Subcutaneous adipose tissue (tissue), 4 donors: ENCODE measurements around the gene SETD1B. TPM values are rescaled to one million over a fixed set of nuclear protein-coding genes. Genes with fewer than 3 reads are reported as not detected.

Source experiments
- total RNA-seq, 4 donors: library from RNA; depleted of rRNA; stranded (reverse); fragments of >200 nt; gene quantifications; one replicate each; pipeline ENCODE4 v1.1.0, GENCODE V29; 2016
- TF ChIP-seq, protein P1 (sequence below): fragments of 450-650 bp; IDR thresholded peaks from one replicate; pipeline ENCODE4 v1.5.1; 2016; ENCODE audit warnings: low read depth, mild to moderate bottlenecking, control low read depth, antibody characterized with exemption, moderate library complexity

SETD1B gene
- total RNA-seq, 4 donors from 2014 or later = 3.7 to 14.7 (median 6.4) TPM

DNA sequence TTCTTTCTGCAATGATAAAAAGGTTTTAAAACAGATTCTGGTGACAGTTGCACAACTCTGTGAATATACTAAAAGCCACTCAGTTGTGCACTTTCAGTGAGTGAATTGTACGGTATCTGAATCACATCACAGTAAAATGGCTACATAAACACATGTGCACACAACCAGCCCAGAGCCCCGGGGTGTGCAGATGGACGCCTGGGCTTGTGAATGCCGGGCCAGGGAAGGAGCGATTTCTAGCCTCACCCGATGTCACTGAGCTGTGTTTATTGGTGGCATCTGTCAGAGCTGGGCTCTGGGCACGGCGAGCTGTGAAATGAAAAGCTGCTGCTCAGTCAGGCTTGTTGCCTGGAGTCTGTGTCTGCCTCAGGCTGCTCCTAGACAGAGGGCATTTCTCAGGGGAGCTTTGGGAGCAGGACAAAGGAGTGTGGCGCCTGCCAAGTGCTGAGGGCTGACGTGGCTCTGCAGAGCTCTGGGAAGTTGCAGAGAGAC lies 36.2 kb upstream of the SETD1B start:
- TF ChIP-seq, protein P1, sequence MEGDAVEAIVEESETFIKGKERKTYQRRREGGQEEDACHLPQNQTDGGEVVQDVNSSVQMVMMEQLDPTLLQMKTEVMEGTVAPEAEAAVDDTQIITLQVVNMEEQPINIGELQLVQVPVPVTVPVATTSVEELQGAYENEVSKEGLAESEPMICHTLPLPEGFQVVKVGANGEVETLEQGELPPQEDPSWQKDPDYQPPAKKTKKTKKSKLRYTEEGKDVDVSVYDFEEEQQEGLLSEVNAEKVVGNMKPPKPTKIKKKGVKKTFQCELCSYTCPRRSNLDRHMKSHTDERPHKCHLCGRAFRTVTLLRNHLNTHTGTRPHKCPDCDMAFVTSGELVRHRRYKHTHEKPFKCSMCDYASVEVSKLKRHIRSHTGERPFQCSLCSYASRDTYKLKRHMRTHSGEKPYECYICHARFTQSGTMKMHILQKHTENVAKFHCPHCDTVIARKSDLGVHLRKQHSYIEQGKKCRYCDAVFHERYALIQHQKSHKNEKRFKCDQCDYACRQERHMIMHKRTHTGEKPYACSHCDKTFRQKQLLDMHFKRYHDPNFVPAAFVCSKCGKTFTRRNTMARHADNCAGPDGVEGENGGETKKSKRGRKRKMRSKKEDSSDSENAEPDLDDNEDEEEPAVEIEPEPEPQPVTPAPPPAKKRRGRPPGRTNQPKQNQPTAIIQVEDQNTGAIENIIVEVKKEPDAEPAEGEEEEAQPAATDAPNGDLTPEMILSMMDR = no peak

- TF ChIP-seq, protein P1 = no peak
These were observed 34.4 kb upstream of the SETD1B start for GRCh38 chr12:121769297-121769830.

GRCh38 chr12:121769831-121770301 lies 33.9 kb upstream of the SETD1B start:
- TF ChIP-seq, protein P1 = no peak

- TF ChIP-seq, protein P1 = no peak
These were observed 33.4 kb upstream of the SETD1B start for GRCh38 chr12:121770388-121770787.

DNA sequence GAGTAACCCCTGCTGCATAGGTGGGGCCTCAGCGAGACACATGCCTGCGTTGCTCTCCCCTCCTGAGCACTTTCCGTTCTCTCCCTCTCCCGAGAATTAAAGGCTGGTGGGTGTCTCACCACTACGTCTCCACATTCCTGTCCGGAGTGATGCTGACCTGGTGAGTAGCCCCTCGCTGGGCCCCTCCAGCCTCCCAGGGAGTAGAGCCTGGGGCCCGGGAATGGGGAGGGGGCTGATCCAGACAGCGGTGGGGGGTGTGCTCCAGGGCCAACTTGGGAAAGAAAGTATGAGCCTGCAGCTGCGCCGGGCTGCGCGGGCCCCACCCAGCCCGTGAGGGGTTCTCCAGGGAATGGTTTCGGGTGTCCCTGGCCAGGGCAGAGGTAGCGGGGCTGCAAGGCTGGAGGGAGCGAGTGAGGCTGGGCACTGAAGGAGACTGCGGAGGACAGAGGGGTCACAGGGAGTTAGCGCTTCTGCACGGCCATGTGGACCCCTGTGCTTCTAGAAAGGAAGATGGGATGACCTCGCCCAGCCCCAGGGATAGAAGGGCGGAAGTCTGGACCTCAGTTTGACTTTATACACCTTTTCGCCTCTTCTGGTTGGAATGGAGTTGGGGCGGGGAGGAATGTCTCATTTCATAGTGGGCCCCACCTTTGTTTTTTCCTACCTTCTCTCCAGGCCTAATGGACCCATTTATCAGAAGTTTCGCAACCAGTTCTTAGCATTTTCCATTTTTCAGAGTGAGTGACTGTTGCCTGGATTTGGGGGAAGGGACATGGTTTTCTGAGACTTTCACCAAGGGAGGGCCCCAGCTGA lies 32.8 kb upstream of the SETD1B start:
- TF ChIP-seq, protein P1 = no peak

DNA sequence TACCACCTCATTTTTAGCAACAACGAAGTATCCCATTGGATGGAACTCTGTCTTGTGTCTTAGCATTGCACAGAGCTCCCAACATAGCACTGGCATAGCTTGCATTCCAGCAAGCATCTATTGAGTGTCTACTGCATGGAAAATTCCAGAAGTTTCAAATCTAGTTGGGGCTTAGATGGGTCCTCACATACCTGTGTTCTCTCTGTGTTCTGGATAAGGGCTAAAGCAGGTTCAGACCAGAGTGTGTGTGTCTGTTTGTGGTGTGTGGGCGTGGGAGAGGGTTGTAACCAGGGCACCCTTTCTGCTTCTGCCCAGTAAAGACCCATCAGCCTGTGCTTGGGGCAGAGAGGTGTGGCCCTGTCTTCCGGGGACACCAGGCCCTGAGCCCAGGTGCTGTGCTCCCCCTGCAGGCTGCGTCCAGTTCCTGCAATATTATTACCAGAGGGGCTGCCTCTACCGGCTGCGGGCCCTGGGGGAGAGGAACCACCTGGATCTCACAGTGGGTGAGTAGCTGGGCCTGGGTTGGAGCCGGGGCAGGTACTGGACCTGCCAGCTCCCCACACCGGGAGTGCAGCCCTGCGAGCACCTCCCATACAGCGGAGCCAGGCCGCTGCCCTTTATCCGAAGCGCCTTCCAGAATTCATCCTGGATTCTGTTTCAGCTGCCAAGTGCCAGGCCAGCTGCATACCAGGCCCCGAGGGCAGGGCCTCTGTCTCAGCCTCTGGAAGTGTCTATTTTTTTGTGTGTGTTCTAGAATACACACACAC lies 30.6 kb upstream of the SETD1B start:
- TF ChIP-seq, protein P1 = no peak
